RCC 7860 (cell line): ENCODE data around the gene ZDHHC5.
"Not testable (repeated sequence)": the region's sequence is repeated elsewhere in the genome, so short reads cannot be mapped to it uniquely, and the experiment has no call there.

Experiments
- DNase-seq: peaks from one replicate; pipeline ENCODE4 v3.0.0-alpha.2; 2015; ENCODE audit warnings: low spot score
- FAIRE-seq: peaks from 2 replicates; lab custom pipeline; 2012; peaks lifted over from hg19 to GRCh38; lab: Jason Lieb, UNC

ZDHHC5 gene

GRCh38 chr11:57716726-57717125 lies 48.8 kb downstream of the ZDHHC5 start:
- not testable (repeated sequence) for DNase-seq, FAIRE-seq

GRCh38 chr11:57727185-57727584 lies 59.3 kb downstream of the ZDHHC5 start:
- FAIRE-seq (no peak), DNase-seq (no peak)

- no peak for FAIRE-seq
Measured at GRCh38 chr11:57728829-57729228, 60.9 kb downstream of the ZDHHC5 start.

GRCh38 chr11:57729479-57729878 lies 61.6 kb downstream of the ZDHHC5 start:
- FAIRE-seq (no peak), DNase-seq (no peak)

More at GRCh38 chr11:57728829-57729228, 60.9 kb downstream of the ZDHHC5 start:
- no peak for DNase-seq

GRCh38 chr11:57732661-57733060 lies 64.7 kb downstream of the ZDHHC5 start:
- no peak for FAIRE-seq
- DNase-seq = no peak

GRCh38 chr11:57735619-57736298 lies 67.8 kb downstream of the ZDHHC5 start:
- FAIRE-seq (no peak), DNase-seq (no peak)

- peak; percentile 89 for DNase-seq
Measured at GRCh38 chr11:57741132-57742086, 73.5 kb downstream of the ZDHHC5 start, which contains the start of gene SELENOH. TSS of gene SELENOH (plus strand) at chr11:57741491. CDS start at chr11:57741596, 105 bp downstream.

GRCh38 chr11:57742087-57742452 lies 74.2 kb downstream of the ZDHHC5 start:
- DNase-seq (no peak), FAIRE-seq (no peak)

More at GRCh38 chr11:57741132-57742086, 73.5 kb downstream of the ZDHHC5 start, which contains the start of gene SELENOH:
- peak; percentile 14 for FAIRE-seq

- FAIRE-seq (no peak), DNase-seq (no peak)
Measured at GRCh38 chr11:57744357-57744756, 76.4 kb downstream of the ZDHHC5 start.

GRCh38 chr11:57745206-57745605 lies 77.3 kb downstream of the ZDHHC5 start:
- no peak for FAIRE-seq

GRCh38 chr11:57746920-57747319 lies 79.0 kb downstream of the ZDHHC5 start:
- DNase-seq = no peak
- no peak for FAIRE-seq

More at GRCh38 chr11:57745206-57745605, 77.3 kb downstream of the ZDHHC5 start:
- DNase-seq = no peak
